Measurements from ENCODE around the gene SPPL2B. TPM values are rescaled to one million over a fixed set of nuclear protein-coding genes. Genes with fewer than 3 reads are reported as not detected.

Gene SPPL2B
- total RNA-seq, 2 donors from 2014 or later: 54.0 to 87.1 TPM

GRCh38 chr19:2350656-2351055 is 22.2 kb downstream of the SPPL2B start:
- Histone ChIP-seq H3K36me3 (peaks cover 0 to 2% of the 10 kb centered on the region in 2 donors), H3K27ac (no peak overlapping the region), H3K9me3 (no peaks in the 10 kb centered on the region), H3K4me1 (replicated peaks) (no peaks in the 10 kb centered on the region), H3K4me3 (no peak overlapping the region), H3K27me3 (replicated peaks; ENCODE audit: insufficient read depth) (no peaks in the 10 kb centered on the region)
- no peak for DNase-seq (ENCODE audit: low spot score)
- intact Hi-C loops (cut with DNase I): no loop called here
- 89% methylated on average over 16 of the region's 16 CpGs for WGBS
- no peak for TF ChIP-seq POLR2A (IDR thresholded peaks at IDR 0.05)
- no peak for TF ChIP-seq POLR2AphosphoS5 (IDR thresholded peaks at IDR 0.05)
- no peak for TF ChIP-seq CTCF (IDR thresholded peaks at IDR 0.05)

- Histone ChIP-seq H3K4me1 (replicated peaks) (no peaks in the 10 kb centered on the region), H3K27ac (no peak overlapping the region), H3K9me3 (no peaks in the 10 kb centered on the region), H3K36me3 (peaks cover 0 to 2% of the 10 kb centered on the region in 2 donors), H3K4me3 (no peak overlapping the region), H3K27me3 (replicated peaks; ENCODE audit: insufficient read depth) (no peaks in the 10 kb centered on the region)
- DNase-seq (ENCODE audit: low spot score): no peak
- 96% methylated on average over 27 of the region's 28 CpGs for WGBS
- intact Hi-C loops (cut with DNase I): no loop called here
- TF ChIP-seq POLR2AphosphoS5 (IDR thresholded peaks at IDR 0.05) (no peak), CTCF (IDR thresholded peaks at IDR 0.05) (no peak), POLR2A (IDR thresholded peaks at IDR 0.05) (no peak)
Measured at GRCh38 chr19:2351591-2351990, 23.1 kb downstream of the SPPL2B start.

GRCh38 chr19:2352121-2352520 is 23.6 kb downstream of the SPPL2B start:
- intact Hi-C loops (cut with DNase I): no loop called here
- WGBS: 94% methylated on average over 24 of the region's 24 CpGs
- Histone ChIP-seq H3K9me3 (no peaks in the 10 kb centered on the region), H3K27me3 (replicated peaks; ENCODE audit: insufficient read depth) (no peaks in the 10 kb centered on the region), H3K36me3 (no peaks in the 10 kb centered on the region), H3K4me3 (no peak overlapping the region), H3K4me1 (replicated peaks) (no peaks in the 10 kb centered on the region), H3K27ac (no peak overlapping the region)
- no peak for DNase-seq (ENCODE audit: low spot score)
- TF ChIP-seq POLR2AphosphoS5 (IDR thresholded peaks at IDR 0.05): no peak
- TF ChIP-seq POLR2A (IDR thresholded peaks at IDR 0.05): no peak
- no peak for TF ChIP-seq CTCF (IDR thresholded peaks at IDR 0.05)

- no peak for DNase-seq (ENCODE audit: low spot score)
- no peaks in the 10 kb centered on the region for H3K27me3 ChIP-seq (replicated peaks; ENCODE audit: insufficient read depth)
- no peaks in the 10 kb centered on the region for H3K9me3 ChIP-seq
- no peaks in the 10 kb centered on the region for H3K4me1 ChIP-seq (replicated peaks)
- no peak overlapping the region for H3K27ac ChIP-seq
- TF ChIP-seq CTCF (IDR thresholded peaks at IDR 0.05): no peak
- TF ChIP-seq POLR2A (IDR thresholded peaks at IDR 0.05): no peak
- TF ChIP-seq POLR2AphosphoS5 (IDR thresholded peaks at IDR 0.05): no peak
- H3K36me3 ChIP-seq: no peaks in the 10 kb centered on the region
- no peak overlapping the region for H3K4me3 ChIP-seq
- WGBS: 89% methylated on average over 45 of the region's 45 CpGs
- intact Hi-C loops (cut with DNase I): no loop called here
Measured at GRCh38 chr19:2353159-2353886, 24.8 kb downstream of the SPPL2B start.
